H9 (cell line): ENCODE data around the gene PRAMEF20. TPM values are rescaled to one million over a fixed set of nuclear protein-coding genes. Genes with fewer than 3 reads are reported as not detected.

ENCODE experiments used
- DNase-seq: peaks from one replicate; pipeline ENCODE4 v3.0.0-alpha.2; 2017
- H2AFZ ChIP-seq: one replicate; pipeline ENCODE4 v1.6.1; 2013; ENCODE audit warnings: mild to moderate bottlenecking, low read length, control low read depth, moderate library complexity
- H2AK5ac ChIP-seq: 2 replicates; pipeline ENCODE4 v1.6.1; 2013; ENCODE audit warnings: low read length, control low read depth, mixed read lengths; ENCODE audit not compliant: insufficient read length
- H2BK120ac ChIP-seq: one replicate; pipeline ENCODE4 v1.6.1; 2013; ENCODE audit warnings: low read depth, mild to moderate bottlenecking, low read length, control low read depth, inconsistent platforms; ENCODE audit not compliant: poor library complexity, severe bottlenecking
- H2BK12ac ChIP-seq: 2 replicates; pipeline ENCODE4 v1.6.1; 2013; ENCODE audit warnings: low read length, control low read depth, mixed read lengths, low read depth; ENCODE audit not compliant: insufficient read length
- H2BK15ac ChIP-seq: 2 replicates; pipeline ENCODE4 v1.6.1; 2013; ENCODE audit warnings: low read depth, low read length, control low read depth
- H2BK20ac ChIP-seq: one replicate; pipeline ENCODE4 v1.6.1; 2013; ENCODE audit warnings: low read depth, mild to moderate bottlenecking, low read length, control low read depth, inconsistent platforms; ENCODE audit not compliant: poor library complexity, severe bottlenecking
- H2BK5ac ChIP-seq: 2 replicates; pipeline ENCODE4 v1.6.1; 2013; ENCODE audit warnings: low read length, control low read depth, mixed read lengths; ENCODE audit not compliant: insufficient read length
- H3K14ac ChIP-seq: 2 replicates; pipeline ENCODE4 v1.6.1; 2013; ENCODE audit warnings: low read length, control low read depth; ENCODE audit not compliant: insufficient read depth
- H3K18ac ChIP-seq: 2 replicates; pipeline ENCODE4 v1.6.1; 2013; ENCODE audit warnings: low read depth, mild to moderate bottlenecking, mixed read lengths, low read length, control low read depth; ENCODE audit not compliant: insufficient read length
- H3K23ac ChIP-seq: 2 replicates; pipeline ENCODE4 v1.6.1; 2013; ENCODE audit warnings: low read length, control low read depth, mixed read lengths, low read depth; ENCODE audit not compliant: insufficient read length
- H3K23me2 ChIP-seq: 2 replicates; pipeline ENCODE4 v1.6.1; 2013; ENCODE audit warnings: low read depth, mild to moderate bottlenecking, mixed read lengths, low read length, control low read depth; ENCODE audit not compliant: insufficient read length, poor library complexity, severe bottlenecking
- H3K27ac ChIP-seq: 2 replicates; pipeline ENCODE4 v1.5.1; 2013; ENCODE audit warnings: low read length, control low read depth, mixed read lengths, low read depth; ENCODE audit not compliant: insufficient read length
- H3K27me3 ChIP-seq: 2 replicates; pipeline ENCODE4 v1.6.1; 2013; ENCODE audit warnings: low read length, control low read depth, inconsistent platforms; ENCODE audit not compliant: insufficient read depth
- H3K4ac ChIP-seq: 2 replicates; pipeline ENCODE4 v1.6.1; 2013; ENCODE audit warnings: low read depth, mild to moderate bottlenecking, control low read depth, inconsistent platforms, low read length, moderate library complexity
- H3K4me1 ChIP-seq: 2 replicates; pipeline ENCODE4 v1.6.1; 2013; ENCODE audit warnings: low read length, control low read depth, inconsistent platforms; ENCODE audit not compliant: insufficient read depth
- H3K4me2 ChIP-seq: 2 replicates; pipeline ENCODE4 v1.6.1; 2013; ENCODE audit warnings: low read length, control low read depth, mixed read lengths; ENCODE audit not compliant: insufficient read length, insufficient read depth
- H3K56ac ChIP-seq: 2 replicates; pipeline ENCODE4 v1.6.1; 2013; ENCODE audit warnings: low read depth, mild to moderate bottlenecking, mixed read lengths, low read length, control low read depth; ENCODE audit not compliant: insufficient read length
- H3K79me1 ChIP-seq: 2 replicates; pipeline ENCODE4 v1.6.1; 2013; ENCODE audit warnings: low read depth, mild to moderate bottlenecking, moderate library complexity, low read length, control low read depth, inconsistent platforms; ENCODE audit not compliant: insufficient read depth, poor library complexity, severe bottlenecking
- H3K79me2 ChIP-seq: 2 replicates; pipeline ENCODE4 v1.6.1; 2013; ENCODE audit warnings: low read length, control low read depth, inconsistent platforms; ENCODE audit not compliant: insufficient read depth
- H3K9ac ChIP-seq: 2 replicates; pipeline ENCODE4 v1.6.1; 2013; ENCODE audit warnings: low read length, control low read depth, mixed read lengths; ENCODE audit not compliant: insufficient read length; ENCODE audit errors: extremely low read depth
- H3K9me3 ChIP-seq: one replicate; pipeline ENCODE4 v1.6.1; 2013; ENCODE audit warnings: low read depth, low read length, inconsistent platforms; ENCODE audit not compliant: control insufficient read depth
- H3T11ph ChIP-seq: one replicate; pipeline ENCODE4 v1.6.1; 2013; ENCODE audit warnings: mild to moderate bottlenecking, low read length, control low read depth, inconsistent platforms
- H4K20me1 ChIP-seq: one replicate; pipeline ENCODE4 v1.6.1; 2013; ENCODE audit not compliant: control insufficient read depth, insufficient read length, insufficient read depth
- H4K5ac ChIP-seq: 2 replicates; pipeline ENCODE4 v1.6.1; 2013; ENCODE audit warnings: low read depth, mild to moderate bottlenecking, mixed read lengths, low read length, control low read depth; ENCODE audit not compliant: insufficient read length
- H4K8ac ChIP-seq: replicated peaks from 2 replicates; pipeline ENCODE4 v1.6.1; 2013; ENCODE audit warnings: low read length, control low read depth, mixed read lengths, low read depth; ENCODE audit not compliant: insufficient read length
- H4K91ac ChIP-seq: 2 replicates; pipeline ENCODE4 v1.6.1; 2013; ENCODE audit warnings: low read depth, mild to moderate bottlenecking, moderate library complexity, mixed read lengths, low read length, control low read depth; ENCODE audit not compliant: insufficient read length
- H3K27ac Mint-ChIP-seq, 3 experiments: 2 replicates in 2 of 3; 3 replicates in 1 of 3; pipeline ENCODE4 v1.8.0; 2020 to 2021; ENCODE audit warnings: mixed read lengths in 3 of 3, mild to moderate bottlenecking in 1 of 3, moderate library complexity in 1 of 3
- H3K27me3 Mint-ChIP-seq: 2 replicates; pipeline ENCODE4 v1.8.0; 2021; ENCODE audit warnings: low read depth, mild to moderate bottlenecking, moderate library complexity, mixed read lengths
- H3K36me3 Mint-ChIP-seq, 3 experiments: 2 replicates in 2 of 3; 3 replicates in 1 of 3; pipeline ENCODE4 v1.8.0; 2020 to 2021; ENCODE audit warnings: low read depth in 3 of 3, mixed read lengths in 3 of 3; ENCODE audit not compliant: insufficient read depth in 1 of 3
- H3K4me1 Mint-ChIP-seq, 2 experiments: 2 replicates each; pipeline ENCODE4 v1.8.0; 2020; ENCODE audit warnings: mixed read lengths in 2 of 2
- H3K4me3 Mint-ChIP-seq, 2 experiments: 2 replicates in 1 of 2; 3 replicates in 1 of 2; pipeline ENCODE4 v1.8.0; 2020 to 2021; ENCODE audit warnings: mild to moderate bottlenecking in 2 of 2, mixed read lengths in 2 of 2, moderate library complexity in 1 of 2
- H3K9me3 Mint-ChIP-seq, 2 experiments: 2 replicates in 1 of 2; 3 replicates in 1 of 2; pipeline ENCODE4 v1.8.0; 2020; ENCODE audit warnings: mild to moderate bottlenecking in 2 of 2, mixed read lengths in 2 of 2, moderate library complexity in 1 of 2
- CTCF ChIP-seq: fragments of 200-600 bp; sonication (generic); conservative IDR thresholded peaks from 3 replicates; pipeline ENCODE4 v1.8.0; 2021; ENCODE audit warnings: antibody characterized with exemption, mild to moderate bottlenecking
- WGBS: extraction: QIAGEN DNeasy Blood & Tissue Kit; methylation state at CpG from one replicate; pipeline ENCODE4 v1.1.7; 2013; ENCODE audit warnings: missing lambda C conversion rate, low lambda C conversion rate, mixed read lengths; ENCODE audit not compliant: insufficient read length; ENCODE audit errors: extremely low coverage; 5-methylcytosine and 5-hydroxymethylcytosine counted together
- total RNA-seq: library from RNA; stranded (reverse); gene quantifications from 2 replicates; pipeline ENCODE4 v1.2.1, GENCODE V29; 2021

Gene PRAMEF20
- total RNA-seq, 1 experiment from 2014 or later: not detected

- Histone ChIP-seq H3K4ac (no peak overlapping the region), H3K4me2 (no peak overlapping the region), H2AK5ac (no peak overlapping the region), H3K79me2 (no peaks in the 10 kb centered on the region), H3K14ac (no peak overlapping the region), H3K9me3 (peaks cover 12% of the 10 kb centered on the region), H4K20me1 (no peaks in the 10 kb centered on the region), H4K8ac (no peak overlapping the region), H2AFZ (no peak overlapping the region), H2BK5ac (no peak overlapping the region), H3K23ac (no peak overlapping the region), H3K27me3 (no peaks in the 10 kb centered on the region; the same call in 1 of the 2 replicates), H2BK12ac (no peak overlapping the region), H3K9ac (no peak overlapping the region), H4K91ac (no peak overlapping the region), H2BK20ac (no peak overlapping the region), H4K5ac (no peak overlapping the region), H2BK120ac (no peak overlapping the region), H3K18ac (no peak overlapping the region), H3K27ac (no peak overlapping the region), H3T11ph (no peak overlapping the region), H3K56ac (no peak overlapping the region), H2BK15ac (no peak overlapping the region), H3K23me2 (no peaks in the 10 kb centered on the region), H3K79me1 (no peaks in the 10 kb centered on the region), H3K4me1 (no peaks in the 10 kb centered on the region)
- DNase-seq: no peak
- Mint-ChIP-seq H3K9me3 (peaks cover 0 to 86% of the 10 kb centered on the region in 2 experiments; a peak in 3 of 5 replicates), H3K4me1 (no peaks in the 10 kb centered on the region), H3K27ac (no peak overlapping the region), H3K27me3 (peaks cover 4% of the 10 kb centered on the region), H3K4me3 (no peak overlapping the region), H3K36me3 (peaks cover 0 to 8% (median 0%) of the 10 kb centered on the region in 3 experiments; a peak in 2 of 7 replicates)
- no CpG with 5 or more reads among the region's 7 CpGs for WGBS
- no peak for TF ChIP-seq CTCF
These were observed 52.4 kb downstream of the PRAMEF20 start for GRCh38 chr1:13462682-13463081.
